ENCODE data around the gene C14orf132.

DNA sequence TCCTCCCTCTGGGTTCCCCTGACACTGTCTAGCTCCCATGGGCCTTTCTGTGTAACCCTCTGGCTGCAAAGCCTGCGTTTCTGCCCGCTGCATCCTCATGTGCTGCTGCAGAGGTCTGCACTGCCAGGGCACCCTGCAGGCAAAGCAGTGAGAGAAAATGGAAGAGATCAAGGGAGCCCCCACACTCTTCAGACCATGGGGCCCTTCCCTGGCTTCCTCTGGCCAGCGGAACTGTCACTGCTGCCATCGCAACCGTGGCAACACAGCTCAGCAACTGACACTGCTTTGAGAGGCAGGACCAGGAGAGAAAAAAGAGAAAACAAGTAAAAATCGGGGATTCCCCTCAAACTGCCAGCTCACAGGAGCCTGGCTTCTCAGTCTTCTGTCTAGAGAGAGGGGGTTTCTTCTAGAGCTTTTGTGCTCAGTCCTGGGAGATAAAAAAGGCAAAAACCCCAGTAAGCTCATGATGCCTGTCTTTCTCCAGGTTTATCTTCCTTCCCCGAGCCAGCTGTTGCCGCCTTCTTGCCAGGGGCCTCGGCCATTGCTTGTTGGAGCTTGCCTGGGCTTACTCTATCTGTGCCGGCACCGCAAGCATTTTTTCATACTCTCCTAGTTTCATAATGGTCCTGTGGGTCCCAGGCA, 38.9 kb downstream of the C14orf132 start:
- TF ChIP-seq, protein P1, sequence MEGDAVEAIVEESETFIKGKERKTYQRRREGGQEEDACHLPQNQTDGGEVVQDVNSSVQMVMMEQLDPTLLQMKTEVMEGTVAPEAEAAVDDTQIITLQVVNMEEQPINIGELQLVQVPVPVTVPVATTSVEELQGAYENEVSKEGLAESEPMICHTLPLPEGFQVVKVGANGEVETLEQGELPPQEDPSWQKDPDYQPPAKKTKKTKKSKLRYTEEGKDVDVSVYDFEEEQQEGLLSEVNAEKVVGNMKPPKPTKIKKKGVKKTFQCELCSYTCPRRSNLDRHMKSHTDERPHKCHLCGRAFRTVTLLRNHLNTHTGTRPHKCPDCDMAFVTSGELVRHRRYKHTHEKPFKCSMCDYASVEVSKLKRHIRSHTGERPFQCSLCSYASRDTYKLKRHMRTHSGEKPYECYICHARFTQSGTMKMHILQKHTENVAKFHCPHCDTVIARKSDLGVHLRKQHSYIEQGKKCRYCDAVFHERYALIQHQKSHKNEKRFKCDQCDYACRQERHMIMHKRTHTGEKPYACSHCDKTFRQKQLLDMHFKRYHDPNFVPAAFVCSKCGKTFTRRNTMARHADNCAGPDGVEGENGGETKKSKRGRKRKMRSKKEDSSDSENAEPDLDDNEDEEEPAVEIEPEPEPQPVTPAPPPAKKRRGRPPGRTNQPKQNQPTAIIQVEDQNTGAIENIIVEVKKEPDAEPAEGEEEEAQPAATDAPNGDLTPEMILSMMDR (IDR thresholded peaks at IDR 0.05; ENCODE audit: borderline replicate concordance, extremely low read depth, low read length, poor library complexity, severe bottlenecking): no peak
- TF ChIP-seq EZH2 (IDR thresholded peaks at IDR 0.05; ENCODE audit: borderline replicate concordance, low read depth, low read length, severe bottlenecking): no peak
